GM18907 (cell line): ENCODE data around the gene HIVEP2.

Experiments
- ATAC-seq: cut with Tn5 transposase; IDR thresholded peaks from one replicate; pipeline ENCODE4 v1.9.1; 2021; ENCODE audit warnings: mild to moderate bottlenecking, moderate library complexity; ENCODE audit not compliant: unreplicated experiment

The HIVEP2 gene

DNA sequence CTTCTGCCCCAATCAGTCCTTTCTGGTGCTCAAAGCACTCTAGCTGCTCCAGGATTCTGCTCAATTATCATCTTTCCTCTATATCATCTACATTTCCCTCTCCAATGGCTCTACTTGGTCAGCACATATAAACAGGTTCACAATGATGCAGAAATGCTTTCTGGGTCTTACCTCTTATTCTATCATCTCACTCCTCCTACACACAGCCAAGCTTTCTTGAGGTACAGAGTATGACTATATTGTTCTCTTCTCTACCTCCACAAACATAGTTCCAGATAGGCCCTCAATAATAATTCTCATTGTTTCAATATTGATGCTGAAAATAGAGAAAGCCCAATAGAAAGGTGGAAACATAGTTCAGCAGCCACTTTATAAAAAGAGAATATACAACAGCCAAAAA, 48.2 kb downstream of the HIVEP2 start:
- no peak for ATAC-seq

GRCh38 chr6:142893088-142893487, 51.9 kb downstream of the HIVEP2 start:
- no peak for ATAC-seq

DNA sequence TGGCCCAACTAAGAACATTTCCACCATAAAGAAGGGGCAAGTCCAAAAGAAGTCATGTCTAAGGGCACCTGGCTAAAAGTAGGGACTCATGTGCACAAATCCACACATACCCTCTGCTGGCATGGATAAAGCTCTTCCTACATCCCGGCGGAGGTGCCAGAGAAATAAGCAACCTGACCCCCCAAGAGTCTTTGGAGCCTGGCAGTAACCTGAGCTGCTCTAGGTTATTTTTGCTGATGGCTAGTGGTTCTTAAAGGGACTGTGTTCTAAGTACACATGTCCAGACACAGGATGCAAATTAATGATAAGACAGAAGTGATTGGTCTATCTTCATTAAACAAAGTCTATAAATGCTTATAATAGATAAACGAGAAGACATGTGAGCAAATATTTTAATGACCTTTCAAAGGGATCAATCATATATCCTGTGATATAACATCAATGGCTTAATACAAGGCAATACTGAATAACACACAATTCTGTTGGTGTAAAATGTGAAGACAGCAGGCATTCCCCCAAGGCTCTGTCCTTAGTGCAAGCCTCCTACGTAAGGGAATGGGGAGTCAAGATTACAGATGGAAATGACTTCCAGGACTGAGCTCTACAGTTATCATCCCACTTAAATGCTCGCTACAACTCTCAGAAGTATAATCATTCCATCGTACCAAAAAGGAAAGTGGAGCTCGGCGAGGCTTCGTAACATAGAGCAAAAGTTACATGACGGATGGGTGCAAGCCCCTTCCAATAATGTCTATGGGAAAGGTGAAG, 52.5 kb downstream of the HIVEP2 start:
- no peak for ATAC-seq

- no peak for ATAC-seq
Measured at GRCh38 chr6:142891454-142891853, 53.5 kb downstream of the HIVEP2 start.

GRCh38 chr6:142888456-142888855, 56.5 kb downstream of the HIVEP2 start:
- no peak for ATAC-seq

GRCh38 chr6:142887517-142887916, 57.5 kb downstream of the HIVEP2 start:
- no peak for ATAC-seq

DNA sequence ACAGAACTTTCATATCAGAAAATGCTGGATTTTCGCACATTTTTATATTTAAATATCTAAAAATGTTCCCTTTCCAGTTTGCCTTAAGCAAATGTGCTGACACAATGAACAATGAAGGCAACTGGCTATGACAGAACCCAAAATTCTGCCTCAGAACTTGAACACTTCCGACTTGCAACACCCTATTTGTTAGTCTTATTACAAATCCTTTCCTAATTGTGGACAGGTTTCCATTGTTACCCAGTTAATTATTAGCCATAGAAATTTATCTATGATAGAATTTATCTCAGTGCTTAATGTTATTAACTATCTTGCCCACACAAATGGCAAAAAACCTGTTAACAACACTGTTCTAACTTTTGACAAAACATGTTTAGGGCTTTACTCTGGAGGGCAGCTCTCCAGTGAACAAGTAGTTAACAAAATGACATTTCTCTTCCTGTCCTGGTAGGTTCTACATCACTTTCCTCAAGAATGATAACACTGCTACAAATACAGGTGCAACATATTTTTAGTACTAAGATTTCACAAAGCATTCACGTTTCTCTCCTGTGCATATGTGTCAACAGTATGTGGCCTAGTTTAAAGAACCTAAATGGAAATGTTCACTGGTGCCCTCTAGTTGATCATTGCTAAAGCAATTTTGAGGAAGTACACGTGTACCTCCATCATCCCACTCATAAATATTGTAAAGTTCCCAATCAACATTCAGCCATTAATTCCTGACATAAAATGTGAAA, 58.4 kb downstream of the HIVEP2 start:
- ATAC-seq: peak; percentile 79

- peak; percentile 82 for ATAC-seq
Measured at GRCh38 chr6:142885182-142885867, 59.7 kb downstream of the HIVEP2 start.

DNA sequence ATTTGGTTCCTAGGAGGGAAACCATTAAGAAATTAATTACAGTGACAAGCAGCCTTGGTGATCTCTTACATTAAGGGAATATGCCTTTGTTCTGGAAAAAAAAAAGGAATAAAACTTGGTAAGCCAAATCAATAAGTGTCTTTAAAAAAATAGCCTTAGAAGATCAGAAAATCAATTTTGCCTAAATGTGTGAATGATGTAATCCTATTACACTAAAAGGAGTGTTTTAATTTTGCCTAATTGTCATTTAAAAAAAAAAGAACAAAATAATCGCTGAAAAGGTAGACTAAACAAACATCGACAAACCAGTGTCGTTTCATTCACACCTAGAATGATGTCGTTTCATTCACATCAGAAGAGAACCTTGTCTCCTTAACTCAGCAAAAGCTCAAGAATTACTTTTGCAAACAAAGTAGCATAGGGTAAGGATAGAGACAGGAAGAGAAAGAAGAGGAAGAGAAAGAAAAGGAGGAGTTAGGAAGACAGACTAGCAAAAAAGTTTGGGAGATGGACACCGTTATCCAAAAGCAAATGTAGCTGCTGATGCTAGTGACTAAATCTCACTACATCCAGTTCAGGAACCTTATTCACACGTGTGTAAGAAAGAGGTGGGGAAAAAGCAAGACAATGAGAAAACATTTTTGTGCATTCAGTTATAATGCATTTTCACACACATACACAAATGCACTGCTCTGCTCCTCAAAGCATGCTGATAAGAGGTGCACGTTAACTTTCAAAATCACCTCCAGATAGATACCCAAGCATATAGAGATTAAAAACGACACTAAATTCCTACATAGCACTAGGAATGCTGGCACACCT, 60.6 kb downstream of the HIVEP2 start:
- ATAC-seq: no peak

DNA sequence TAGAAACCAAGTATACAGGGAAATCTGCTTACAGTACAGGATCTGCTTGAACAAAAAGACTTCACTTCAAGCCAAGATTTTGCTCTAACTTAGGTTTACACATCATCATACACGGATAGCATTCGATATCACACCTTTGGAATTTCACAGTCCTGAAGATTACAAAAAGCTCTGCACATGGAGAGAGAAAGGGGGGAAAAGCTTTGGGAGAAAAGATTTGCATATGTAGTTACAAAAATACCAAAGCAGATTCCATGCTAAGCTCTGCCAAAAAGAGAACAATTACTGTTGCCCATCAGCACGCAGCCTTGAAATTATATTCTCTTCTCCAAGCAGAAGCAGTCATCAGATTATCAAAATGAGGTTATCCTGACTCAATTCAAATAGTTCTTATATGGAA, 62.0 kb downstream of the HIVEP2 start:
- no peak for ATAC-seq

DNA sequence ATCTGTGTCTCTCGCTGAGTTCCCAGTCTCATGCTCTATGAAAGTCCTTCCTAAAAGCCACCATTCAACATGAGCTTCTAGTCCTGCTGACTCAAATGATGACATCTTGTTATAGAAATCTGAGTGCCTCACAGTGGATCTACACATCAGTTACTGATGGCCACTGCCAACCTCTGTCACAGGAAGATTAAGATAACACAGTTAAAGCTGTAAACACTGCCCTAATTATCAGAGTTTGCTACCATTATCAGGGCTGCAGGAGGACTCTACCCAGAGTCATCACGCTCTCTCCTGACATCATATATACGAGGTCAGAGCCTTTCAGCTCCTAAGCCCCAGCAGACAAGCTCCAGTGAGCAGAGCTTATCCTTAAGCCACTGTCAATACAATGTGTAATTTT, 63.2 kb downstream of the HIVEP2 start:
- no peak for ATAC-seq

GRCh38 chr6:142881290-142881689, 63.7 kb downstream of the HIVEP2 start:
- no peak for ATAC-seq

DNA sequence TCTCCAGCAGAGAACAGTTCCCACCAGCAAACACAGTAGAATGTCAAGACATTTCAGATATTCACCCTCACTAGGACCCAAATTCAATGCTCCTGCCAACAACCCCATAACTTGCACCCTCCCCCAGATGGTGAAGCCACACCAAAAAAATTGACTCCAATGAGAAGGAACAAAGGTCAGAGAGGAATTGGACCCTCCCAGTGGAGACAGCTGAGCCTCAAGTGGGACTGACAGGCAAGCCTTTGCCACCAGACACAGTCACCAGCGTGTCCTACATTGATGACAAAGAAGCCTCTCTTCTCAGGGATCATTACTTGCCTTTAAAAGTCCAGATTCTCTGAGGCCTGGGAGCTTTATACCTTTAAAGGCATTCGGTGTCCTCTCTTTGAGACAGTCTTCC, 64.8 kb downstream of the HIVEP2 start:
- ATAC-seq: no peak

GRCh38 chr6:142879527-142879926, 65.4 kb downstream of the HIVEP2 start:
- no peak for ATAC-seq

DNA sequence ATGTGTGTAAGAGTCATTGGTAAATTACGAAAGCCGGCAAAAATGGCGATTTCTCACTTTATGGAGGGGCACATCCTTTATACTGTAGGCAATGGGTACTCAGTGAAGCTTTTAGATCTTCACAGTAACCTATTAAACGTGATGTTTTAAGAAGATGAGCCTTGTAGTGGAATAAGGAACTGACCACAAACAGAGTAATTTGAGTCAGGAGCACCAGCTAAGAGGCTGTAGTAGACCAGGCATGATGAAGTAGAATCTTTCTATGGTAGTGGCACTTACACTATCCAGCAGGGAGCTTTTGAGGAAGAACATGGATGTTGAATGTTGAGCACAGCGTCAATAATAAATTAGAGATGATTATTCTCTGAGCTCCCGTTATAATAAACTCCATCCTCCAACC, 65.9 kb downstream of the HIVEP2 start:
- ATAC-seq: no peak

GRCh38 chr6:142878407-142878806, 66.6 kb downstream of the HIVEP2 start:
- ATAC-seq: no peak

DNA sequence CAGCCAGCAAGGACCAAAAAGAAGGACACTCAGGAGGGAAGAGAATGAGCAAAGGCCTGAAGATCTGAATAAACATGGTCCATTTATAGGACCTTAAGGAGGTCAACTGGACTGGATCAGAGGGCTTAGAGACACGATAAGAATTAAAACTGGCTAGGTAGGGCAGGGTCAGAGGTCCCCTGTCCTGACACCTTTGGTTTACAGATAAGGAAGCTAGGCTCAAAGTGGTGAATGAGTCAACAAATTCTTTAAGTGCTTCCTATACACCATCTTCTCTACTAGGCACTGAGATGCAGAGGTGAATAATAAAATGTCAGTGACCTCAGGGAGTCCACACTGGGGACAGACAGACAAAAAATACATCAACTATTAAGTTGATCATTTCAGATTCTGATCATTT, 70.3 kb downstream of the HIVEP2 start:
- ATAC-seq: no peak

GRCh38 chr6:142872376-142872775, 72.6 kb downstream of the HIVEP2 start:
- ATAC-seq: no peak

DNA sequence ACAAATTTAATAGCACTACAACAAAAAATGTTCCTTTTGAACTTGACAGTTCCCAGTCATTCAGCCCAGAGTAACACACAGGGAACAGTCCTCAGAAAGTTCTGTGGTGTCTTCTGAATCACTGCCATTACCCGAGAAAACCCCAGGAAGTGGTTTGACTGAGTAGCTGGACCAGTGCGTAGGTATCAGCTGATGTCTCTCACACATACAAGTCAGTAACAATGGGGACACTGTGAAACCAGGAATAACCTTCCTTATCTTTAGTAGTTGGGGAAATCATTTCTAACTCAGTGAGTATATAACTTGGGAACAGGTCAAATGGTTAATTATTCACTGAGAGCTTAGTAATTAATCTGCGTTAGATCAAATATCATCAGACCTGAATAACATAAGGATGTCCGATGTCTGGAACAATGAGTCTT, 73.1 kb downstream of the HIVEP2 start:
- peak; percentile 93 for ATAC-seq

DNA sequence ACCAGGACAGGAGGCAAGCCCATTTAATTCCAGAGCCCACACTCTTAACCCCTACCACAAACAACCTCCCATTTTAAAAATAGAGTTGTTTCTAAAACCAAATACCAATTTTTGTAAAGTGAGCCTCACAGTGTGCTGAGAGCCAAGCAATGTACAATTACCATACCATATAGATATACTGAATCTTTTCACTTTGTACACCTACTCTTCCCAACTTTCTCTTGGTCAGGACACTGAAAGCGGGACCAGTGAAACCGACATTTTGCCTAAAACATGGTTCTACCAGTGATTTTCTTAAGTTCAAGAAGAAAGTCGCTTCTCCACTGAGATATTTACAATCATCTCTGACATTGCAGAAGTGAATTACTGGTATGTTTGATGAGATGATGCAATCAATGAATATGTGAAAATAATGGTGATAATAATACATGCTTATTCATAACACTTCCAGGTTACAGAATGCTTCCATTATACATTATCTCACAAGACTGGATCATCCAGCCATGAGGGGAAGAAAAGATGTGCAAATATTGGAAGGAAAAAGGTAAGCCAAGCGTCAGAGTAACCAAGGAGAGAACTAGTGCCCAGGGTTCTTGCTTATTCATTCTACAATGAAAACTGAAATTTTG, 74.1 kb downstream of the HIVEP2 start:
- no peak for ATAC-seq

DNA sequence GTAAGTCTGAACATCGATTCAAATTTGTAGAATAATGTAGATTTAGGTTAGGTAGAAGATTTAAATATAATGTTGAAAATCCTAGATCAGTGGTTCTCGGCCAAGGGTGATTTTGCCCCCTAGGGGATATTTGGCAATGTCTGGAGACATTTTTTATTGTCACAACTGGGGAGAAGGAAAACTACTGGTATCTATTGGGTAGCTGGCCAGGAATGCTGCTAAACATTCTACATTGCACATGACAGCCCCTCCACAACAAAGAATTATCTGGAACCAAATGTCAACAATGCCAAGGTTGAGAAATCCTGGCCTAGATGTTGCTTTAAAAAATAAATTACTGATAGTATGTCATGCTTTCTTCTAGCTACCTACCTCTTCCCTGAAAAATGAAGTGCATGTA, 76.1 kb downstream of the HIVEP2 start:
- ATAC-seq: no peak
